Left ventricle myocardium inferior (tissue), 1 donor: ENCODE results near the gene ZNF775. TPM values are rescaled to one million over a fixed set of nuclear protein-coding genes. Genes with fewer than 3 reads are reported as not detected.

Source experiments
- DNase-seq: peaks from one replicate; pipeline ENCODE4 v3.0.0-alpha.2; 2020
- H3K27ac ChIP-seq: fragments of 200-600 bp; replicated peaks from 2 replicates; pipeline ENCODE4 v1.8.0; 2021
- H3K27me3 ChIP-seq: fragments of 200-600 bp; 2 replicates; pipeline ENCODE4 v1.8.0; 2021; ENCODE audit warnings: low read depth
- H3K36me3 ChIP-seq: fragments of 200-600 bp; 2 replicates; pipeline ENCODE4 v1.8.0; 2021
- H3K4me1 ChIP-seq: fragments of 200-600 bp; 2 replicates; pipeline ENCODE4 v1.8.0; 2021
- H3K4me3 ChIP-seq: fragments of 200-600 bp; 2 replicates; pipeline ENCODE4 v1.8.0; 2021; ENCODE audit warnings: mild to moderate bottlenecking, moderate library complexity
- H3K9me3 ChIP-seq: fragments of 200-600 bp; replicated peaks from 2 replicates; pipeline ENCODE4 v1.8.0; 2021
- CTCF ChIP-seq: fragments of 200-600 bp; IDR thresholded peaks from 2 replicates; pipeline ENCODE4 v1.8.0; 2021; ENCODE audit warnings: antibody characterized with exemption, mild to moderate bottlenecking, borderline replicate concordance
- intact Hi-C: fragments of 100-400 bp; cut with micrococcal nuclease; formaldehyde crosslinking; loops from one replicate; pipeline ENCODE4 v1.11.0; 2022
- total RNA-seq: library from RNA; stranded (reverse); fragmentation: NEBNext Ultra II Directional; extraction: Animal tissue kit (Norgen Biotek cat#: 25700); gene quantifications from one replicate; pipeline ENCODE4 v1.2.1, GENCODE V29; 2021
- donor health status: DM: no; HTN: yes; CAD: no; lungs with severe emphysema.

Gene ZNF775
- total RNA-seq, 1 donor from 2014 or later: 3.1 TPM

- no peak for DNase-seq
- no peak for TF ChIP-seq CTCF
- intact Hi-C loops: no loop called here
- H3K9me3 ChIP-seq: no peaks in the 10 kb centered on the region
- peaks cover 10% of the 10 kb centered on the region for H3K36me3 ChIP-seq
- H3K27me3 ChIP-seq: no peaks in the 10 kb centered on the region
- H3K27ac ChIP-seq: no peak overlapping the region
- H3K4me1 ChIP-seq: peaks cover 46% of the 10 kb centered on the region
- H3K4me3 ChIP-seq: no peak overlapping the region
These were observed 13.3 kb upstream of the ZNF775 start for GRCh38 chr7:150365673-150366398.

- peaks cover 26% of the 10 kb centered on the region for H3K36me3 ChIP-seq
- peaks cover 51% of the 10 kb centered on the region for H3K4me1 ChIP-seq
- no peaks in the 10 kb centered on the region for H3K27me3 ChIP-seq
- DNase-seq: no peak
- no peak for TF ChIP-seq CTCF
- H3K27ac ChIP-seq: peak overlapping the region; percentile 97
- no peaks in the 10 kb centered on the region for H3K9me3 ChIP-seq
- H3K4me3 ChIP-seq: peak overlapping the region; percentile 96
- intact Hi-C loops: no loop called here
These were observed 11.4 kb upstream of the ZNF775 start for GRCh38 chr7:150367677-150368095.

- Histone ChIP-seq H3K4me3 (peak within 1 kb of the TSS; percentile 96), H3K27ac (peak within 1 kb of the TSS; percentile 97), H3K9me3 (no peaks in the 10 kb centered on the region), H3K4me1 (peaks cover 57% of the 10 kb centered on the region), H3K27me3 (no peaks in the 10 kb centered on the region), H3K36me3 (peaks cover 31% of the 10 kb centered on the region)
- intact Hi-C loops: no loop called here
- peak; percentile 95 for DNase-seq
- TF ChIP-seq CTCF: no peak
These were observed 10.8 kb upstream of the ZNF775 start, which contains the start of gene REPIN1 for GRCh38 chr7:150368096-150368883. Gene REPIN1 (plus strand): TSS chr7:150368822. CDS start chr7:150369712, 890 bp downstream.

GRCh38 chr7:150368884-150369747 is 10.0 kb upstream of the ZNF775 start:
- peak; percentile 71 for DNase-seq
- H3K27ac ChIP-seq: peak overlapping the region; percentile 97
- H3K9me3 ChIP-seq: no peaks in the 10 kb centered on the region
- intact Hi-C loops: no loop called here
- peaks cover 66% of the 10 kb centered on the region for H3K4me1 ChIP-seq
- H3K4me3 ChIP-seq: peak overlapping the region; percentile 96
- no peaks in the 10 kb centered on the region for H3K27me3 ChIP-seq
- H3K36me3 ChIP-seq: peaks cover 39% of the 10 kb centered on the region
- no peak for TF ChIP-seq CTCF
